ENCODE data around the gene KPNB1.
"Not testable (repeated sequence)": the region's sequence is repeated elsewhere in the genome, so short reads cannot be mapped to it uniquely, and the experiment has no call there.

Gene KPNB1

DNA sequence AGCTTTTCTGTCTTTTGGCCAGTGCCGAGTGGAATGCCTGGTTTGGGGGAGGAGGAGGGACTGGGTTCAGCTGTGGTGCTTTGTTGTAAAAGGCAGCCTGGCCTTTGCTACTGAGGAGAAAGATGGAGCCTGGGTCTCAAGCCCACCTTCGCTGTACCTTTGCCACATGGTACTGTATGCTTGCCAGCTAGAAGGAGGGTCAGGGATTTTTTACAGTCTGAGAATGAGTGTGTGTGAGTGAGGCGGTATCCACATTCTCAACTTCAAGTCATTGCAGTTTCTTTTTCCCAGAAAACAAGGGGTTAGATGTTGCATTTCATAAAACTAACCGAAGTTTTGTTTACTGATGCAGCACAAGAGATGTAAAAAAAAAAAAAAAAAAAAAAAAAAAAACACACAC, 33.0 kb downstream of the KPNB1 start:
- DNase-seq: not testable (repeated sequence)

DNA sequence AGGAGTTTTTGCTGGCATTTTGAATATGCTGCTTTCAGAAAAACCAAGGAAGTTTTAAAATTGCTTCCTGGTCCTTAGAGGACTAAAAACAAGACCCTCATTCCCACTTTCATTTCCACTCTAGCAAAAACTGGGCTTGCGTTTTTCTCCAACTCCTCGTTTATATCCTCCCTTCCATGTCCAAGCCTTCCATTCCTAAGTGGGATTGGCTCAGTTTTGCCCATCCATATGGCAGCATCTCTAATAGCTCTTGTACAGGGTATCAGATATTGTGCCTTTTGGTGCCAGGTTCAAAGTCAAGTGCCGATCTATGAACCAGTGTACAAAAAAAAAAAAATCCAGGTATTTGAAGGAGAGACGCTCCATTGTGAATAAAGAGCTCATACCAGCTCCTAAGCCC, 34.3 kb downstream of the KPNB1 start:
- DNase-seq: no peak

DNA sequence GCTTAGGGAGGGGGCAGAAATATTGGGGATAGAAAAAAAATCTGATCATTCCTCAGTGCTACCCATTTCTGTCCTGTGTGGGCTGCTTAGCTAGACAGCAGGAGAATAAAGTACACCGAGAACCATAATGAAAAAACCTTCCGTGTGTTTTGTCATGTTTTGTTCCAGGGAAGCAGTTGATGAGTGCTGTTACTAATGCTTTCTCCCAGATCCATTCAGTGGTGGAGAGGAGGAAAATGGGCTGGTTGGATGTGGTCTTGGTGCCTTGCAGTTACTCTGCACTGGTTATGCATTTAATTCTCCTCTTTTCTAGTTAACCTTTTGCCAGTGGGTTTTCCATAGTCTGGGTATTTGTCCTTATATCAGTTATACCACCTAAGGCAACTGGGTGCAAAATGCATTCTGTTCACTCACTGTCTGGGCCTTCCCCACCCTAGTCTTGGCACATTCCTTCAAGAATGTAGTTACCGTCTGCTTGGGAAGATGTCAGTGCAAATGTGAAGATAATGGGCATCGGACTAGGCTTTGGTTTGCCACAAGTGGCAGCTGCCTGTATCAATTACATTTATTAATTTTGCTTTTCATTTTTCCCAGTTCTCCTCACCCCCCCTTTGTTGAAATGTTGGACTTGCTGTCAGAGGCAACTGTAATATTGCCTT, 34.9 kb downstream of the KPNB1 start:
- DNase-seq: no peak

DNA sequence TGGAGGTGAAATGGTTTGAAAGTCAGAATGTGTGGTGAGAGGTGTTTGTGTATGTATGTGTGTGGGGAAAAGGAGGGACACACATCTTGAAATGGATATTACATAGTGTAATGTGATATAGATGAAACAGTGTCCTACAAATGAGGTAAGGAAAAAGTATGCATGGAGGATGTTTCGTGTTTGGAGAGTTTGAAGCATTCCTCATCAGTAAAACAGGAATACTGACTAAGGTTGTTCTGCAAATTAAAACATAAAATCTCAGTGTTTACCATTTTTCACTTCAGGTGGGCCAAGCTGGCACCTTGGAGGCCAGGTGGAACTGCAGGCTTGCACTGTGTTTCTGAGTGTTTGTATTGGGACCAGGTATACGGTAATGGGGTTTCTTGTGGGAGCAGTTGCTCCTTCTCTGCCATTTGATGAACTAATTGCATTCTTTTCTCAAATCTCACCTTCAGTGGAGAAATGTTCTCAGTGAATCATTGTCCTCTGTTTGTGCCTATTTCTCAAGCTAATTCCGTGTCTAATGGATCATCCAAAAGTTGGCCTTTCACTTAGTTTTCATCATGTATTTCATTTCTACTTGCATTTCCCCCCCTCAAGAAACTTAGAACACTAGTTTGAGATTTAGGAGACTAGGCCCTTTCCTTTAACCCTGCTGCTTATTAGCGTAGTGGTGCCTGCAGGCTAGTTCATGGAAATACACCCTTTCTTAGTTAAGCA, 36.0 kb downstream of the KPNB1 start:
- DNase-seq: no peak

DNA sequence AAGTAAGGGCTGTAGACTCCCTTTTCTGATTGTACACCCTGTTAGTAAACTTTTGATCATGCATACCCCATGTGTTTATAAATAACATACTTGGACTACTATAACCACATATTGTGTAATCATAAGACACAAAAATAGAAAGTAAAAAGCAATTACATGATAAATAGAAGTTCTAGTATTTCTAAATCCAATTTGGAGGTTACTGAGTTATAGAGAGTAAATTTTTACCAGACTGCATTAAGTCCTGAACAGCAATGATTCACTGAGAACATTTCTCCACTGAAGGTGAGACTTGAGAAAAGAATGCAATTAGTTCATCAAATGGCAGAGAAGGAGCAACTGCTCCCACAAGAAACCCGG, 36.5 kb downstream of the KPNB1 start:
- no peak for DNase-seq

DNA sequence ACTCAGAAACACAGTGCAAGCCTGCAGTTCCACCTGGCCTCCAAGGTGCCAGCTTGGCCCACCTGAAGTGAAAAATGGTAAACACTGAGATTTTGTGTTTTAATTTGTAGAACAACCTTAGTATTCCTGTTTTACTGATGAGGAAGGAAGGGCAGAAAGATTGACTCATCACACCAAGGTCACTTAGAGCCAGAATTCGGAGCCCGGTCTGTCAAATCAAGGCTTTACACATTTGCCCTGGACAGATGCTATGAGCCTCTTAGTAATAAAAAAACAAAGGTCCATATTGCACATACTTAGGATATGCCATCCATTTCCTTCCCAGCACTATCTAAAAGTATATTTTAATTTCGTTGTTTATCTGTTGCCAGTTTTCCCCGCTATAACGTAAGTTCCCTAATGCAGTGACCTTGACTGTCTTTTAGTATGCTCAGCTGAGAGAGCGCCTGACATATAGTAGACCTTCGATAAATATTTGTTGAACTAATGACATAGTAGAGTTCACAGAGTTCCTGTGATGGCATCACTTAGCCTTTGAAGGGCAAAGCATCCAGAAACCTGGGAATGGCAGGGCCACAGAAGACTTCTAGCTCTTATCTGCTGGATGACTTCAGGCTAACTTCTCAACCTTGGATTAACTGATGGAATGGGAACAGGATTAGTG, 37.1 kb downstream of the KPNB1 start:
- no peak for DNase-seq

DNA sequence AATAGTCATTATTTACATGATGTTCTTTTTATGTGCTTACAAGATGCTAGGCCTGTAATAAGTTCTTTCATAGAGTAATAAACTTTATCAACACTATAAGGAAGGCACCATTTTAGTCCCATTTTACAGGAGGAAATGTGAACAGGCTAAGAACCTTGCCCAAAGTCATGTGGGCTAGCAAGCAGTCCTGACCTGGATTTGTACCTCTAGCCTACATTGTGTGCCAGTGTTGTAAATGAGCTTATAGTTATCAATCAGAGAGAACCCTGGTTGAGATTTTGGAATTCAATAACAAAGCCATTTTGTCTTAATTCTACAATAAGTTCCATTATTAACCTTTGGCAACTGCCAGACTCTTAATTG, 37.6 kb downstream of the KPNB1 start:
- no peak for DNase-seq

DNA sequence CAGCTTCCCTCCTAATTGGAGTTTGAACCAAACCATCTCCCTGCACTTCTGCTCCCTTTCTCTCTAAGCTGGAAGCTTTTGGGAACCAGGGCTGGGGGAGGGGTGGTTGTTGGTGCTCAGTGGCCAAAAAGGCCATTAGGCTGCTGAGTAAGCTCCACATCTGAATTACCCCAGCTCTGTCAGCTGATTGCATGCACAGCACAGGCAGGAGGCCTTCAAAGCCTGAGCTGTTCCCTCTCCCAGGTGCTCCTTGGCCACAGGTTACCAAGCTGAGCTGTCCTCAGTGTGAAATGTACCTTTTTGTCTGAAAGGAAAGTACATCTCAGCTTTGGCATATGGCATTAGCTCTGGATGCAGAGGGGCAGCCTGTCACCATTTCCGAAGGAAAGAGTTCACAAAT, 38.0 kb downstream of the KPNB1 start:
- DNase-seq: no peak

DNA sequence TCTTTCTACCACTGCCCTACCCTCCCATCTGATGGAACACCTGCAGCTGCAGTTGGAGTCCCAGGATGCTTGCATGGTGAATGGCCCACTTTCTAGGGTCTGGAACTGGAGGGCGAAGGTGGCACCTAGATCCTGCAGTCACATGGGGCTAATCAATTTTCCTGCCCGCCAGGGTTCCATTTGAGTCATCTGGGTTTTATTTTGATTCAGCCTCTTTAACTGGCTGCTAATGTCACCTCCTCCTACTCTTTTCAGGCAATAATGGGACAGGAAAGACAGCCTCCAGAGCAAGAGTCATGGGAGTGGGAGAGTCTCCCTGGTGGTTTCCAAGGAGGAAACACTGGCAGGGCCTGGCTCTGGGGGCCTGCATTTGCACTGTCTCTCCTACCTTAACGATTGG, 40.4 kb downstream of the KPNB1 start:
- DNase-seq: no peak

DNA sequence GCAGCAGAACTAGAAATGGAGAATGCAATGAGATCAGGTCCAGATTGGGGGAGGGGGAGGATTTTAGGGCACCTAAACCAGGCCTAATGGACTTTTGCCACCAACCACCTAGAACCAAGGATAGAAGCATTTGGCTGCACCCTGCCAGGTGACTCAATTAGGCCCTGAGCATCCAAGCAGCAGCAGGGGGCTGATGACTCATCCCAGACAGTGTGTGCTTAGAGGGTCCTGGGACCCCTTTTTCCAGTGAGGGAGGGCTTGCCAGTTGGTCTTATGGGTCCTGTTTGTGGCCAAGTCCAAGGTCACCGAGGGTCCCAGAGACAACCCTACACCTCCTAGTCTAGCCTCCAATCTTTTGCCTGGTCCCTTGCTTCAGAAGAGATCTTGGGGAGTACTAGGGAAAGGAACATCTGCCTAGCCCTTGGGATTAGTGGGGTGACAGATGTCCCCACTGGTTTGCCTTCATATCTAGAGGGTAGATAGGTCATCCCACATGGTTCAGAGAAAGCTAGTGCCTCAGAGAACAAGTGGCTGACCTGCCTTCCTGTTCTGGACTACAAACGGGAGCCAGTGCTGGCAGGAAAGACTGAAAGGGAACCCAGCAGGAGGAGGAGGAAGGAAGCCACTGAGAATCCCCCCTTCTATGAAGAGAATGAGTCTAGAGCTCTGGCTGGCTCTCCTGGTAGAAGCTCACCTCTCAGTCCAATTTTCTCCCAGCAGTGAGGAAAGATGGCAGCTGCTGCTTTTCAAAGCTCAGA, 42.6 kb downstream of the KPNB1 start:
- DNase-seq: no peak

DNA sequence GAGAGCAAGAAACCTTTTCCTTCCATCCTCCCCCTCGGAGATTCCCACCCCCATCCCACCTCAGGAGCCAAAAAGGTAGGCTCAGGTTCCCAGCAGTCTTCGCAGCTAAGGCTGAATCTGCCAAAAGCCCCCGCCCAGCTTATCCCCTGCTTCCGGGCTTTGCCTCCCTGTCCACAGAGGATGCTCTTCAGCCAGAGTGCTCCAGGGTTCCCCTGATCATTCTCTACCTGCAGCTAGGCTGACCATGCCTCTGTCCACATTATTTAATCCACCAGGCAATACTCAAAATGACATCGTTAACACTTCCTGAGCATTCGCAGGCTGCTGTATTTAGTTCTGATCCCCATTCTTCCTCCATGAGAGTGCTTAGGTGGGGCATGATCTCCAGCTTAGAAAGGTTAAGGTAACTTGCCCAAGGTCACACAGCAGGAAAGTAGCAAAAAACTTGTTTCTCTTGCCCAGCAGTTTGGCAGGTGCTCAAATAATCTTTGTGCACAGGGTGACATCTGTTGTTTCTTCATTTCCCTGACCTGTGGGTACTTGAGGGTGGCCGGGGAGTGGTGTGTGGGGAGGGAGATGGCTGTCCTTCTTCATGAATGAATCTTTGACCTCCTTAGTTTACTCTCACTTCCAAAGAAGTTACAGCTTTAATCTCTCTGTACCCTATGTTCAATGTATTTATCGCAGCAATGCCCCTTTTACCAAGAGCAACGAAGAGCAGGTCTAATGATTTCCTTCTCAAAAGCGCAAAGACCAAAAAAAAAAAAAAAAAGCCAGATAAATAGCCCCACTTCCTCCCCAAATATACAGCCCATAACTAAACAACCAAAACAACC, 43.4 kb downstream of the KPNB1 start:
- no peak for DNase-seq

DNA sequence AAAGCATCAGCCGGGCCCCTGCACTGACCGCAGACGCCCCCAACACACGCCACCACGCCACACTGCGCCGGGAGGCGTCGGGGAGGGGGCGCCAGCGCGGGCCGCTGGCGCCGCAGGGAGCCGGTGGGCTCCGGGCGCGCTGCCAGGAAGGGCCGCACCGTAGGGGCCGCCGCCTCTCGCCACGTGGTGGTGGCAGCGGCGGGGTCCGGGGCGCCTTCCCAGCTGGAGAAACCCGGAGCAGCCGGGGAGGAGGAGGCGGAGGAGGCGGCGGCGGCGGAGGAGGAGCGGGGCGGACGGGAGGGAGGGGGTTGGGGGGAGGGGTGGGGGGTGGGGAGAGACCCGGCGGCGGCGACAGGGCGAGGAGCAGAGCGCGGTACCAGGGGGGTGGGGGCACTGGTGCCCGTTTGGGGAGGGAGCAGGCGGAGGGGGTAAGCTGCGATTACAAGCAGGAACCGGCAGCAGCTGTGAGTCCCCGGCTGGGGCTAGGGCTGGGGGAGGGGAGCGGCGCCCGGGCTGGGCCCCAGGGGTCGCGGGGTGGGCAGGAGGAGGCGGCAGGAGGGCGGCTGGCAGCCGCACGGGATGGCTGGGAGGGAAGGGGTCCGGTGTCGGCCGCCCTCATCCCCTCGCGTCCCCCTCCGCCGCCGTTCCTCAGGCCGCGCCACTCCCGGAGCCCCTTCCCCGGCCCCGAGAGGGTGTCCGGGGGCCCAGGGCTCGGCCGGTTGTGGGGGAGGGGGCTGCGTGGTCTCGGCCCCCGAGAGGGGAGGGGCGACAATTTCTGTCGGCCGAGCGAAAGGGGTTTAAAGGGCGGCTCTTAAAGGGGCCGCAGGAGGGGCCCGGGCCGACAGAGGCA, 44.2 kb downstream of the KPNB1 start, which contains the start of gene TBKBP1:
Gene TBKBP1 (plus strand): TSS at position 431 of the 850 bp plus-strand sequence. CDS start 1,952 bp downstream, outside the sequence.
- no peak for DNase-seq

DNA sequence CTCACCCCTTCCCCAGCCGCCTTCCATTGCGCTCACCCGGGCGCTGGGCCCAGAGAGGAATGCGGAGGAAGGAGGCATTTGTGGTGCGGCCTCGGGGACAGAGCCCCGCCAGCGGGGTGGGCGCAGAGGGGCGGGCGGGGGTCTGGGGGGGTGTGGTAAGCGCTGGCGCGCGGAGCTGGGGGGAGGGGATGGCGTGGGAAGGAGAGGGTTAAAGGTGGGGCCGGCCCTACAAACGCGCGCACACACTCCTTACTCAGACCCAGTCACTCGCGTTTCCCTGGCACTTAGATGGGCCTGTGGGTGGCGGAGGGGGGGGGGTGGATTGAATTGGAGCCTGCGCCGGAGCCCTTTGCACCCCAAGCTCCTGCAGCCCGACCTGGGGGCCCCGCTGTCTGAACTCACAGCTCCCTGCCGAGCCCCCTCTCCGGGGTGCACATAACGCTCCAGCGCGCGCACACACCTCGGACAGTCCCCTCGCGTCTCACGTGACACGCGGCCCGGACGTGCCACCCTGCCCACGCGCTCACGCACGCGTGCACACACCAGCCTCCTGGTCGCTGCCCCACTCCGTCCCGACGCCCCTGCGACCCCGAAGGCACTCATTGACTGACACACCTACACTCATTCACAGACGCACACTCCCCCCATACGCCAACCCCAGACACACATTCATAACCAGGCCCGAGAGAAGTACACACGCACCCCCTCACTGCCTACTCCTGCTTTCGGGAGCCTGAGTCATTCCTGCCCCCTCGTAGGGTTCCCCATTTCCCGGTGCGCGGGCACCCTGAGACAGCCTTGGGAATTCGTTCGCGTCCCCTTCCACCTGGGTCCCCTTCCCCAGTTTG, 45.1 kb downstream of the KPNB1 start:
- DNase-seq: no peak

DNA sequence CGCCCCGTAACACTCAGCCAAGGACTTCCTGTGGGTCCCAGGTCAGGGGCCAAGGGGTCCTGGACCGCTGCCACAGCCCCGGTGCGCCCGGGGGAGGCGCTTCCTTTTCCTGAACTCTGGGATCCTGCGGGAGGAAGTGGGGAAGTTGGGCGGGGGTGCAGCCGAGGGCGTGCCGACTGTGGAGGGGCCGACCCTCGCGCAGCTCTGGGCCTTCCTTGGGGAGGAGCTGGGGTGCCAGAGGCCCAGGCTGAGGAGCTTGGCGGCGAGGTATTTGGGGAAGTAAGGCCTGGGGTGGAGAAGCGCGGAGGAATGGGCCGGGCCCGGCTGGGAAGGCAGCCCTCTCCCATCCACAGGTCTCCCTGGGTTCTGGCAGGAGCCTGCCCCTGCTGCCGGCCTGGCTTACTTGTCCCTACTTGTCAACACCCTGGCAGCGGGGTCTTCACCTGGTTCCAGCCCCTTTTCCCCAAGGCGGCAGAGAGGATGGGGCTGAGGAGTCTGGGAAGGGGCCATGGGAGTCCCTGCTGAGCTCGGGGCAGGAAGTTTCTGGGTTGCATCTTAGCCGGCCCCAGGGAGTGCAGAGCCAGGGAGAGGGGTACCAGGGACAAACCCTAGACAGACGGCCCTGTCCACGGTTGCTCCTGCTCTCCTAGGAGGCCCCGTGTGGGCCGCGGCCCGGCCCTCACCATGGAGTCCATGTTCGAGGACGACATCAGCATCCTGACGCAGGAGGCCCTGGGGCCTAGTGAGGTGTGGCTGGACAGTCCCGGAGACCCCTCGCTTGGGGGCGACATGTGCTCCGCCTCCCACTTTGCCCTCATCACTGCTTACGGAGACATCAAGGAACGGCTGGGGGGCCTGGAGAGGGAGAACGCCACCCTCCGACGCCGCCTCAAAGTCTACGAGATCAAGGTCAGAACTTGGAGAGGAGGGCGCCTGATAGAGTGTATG, 46.0 kb downstream of the KPNB1 start:
- DNase-seq: no peak

DNA sequence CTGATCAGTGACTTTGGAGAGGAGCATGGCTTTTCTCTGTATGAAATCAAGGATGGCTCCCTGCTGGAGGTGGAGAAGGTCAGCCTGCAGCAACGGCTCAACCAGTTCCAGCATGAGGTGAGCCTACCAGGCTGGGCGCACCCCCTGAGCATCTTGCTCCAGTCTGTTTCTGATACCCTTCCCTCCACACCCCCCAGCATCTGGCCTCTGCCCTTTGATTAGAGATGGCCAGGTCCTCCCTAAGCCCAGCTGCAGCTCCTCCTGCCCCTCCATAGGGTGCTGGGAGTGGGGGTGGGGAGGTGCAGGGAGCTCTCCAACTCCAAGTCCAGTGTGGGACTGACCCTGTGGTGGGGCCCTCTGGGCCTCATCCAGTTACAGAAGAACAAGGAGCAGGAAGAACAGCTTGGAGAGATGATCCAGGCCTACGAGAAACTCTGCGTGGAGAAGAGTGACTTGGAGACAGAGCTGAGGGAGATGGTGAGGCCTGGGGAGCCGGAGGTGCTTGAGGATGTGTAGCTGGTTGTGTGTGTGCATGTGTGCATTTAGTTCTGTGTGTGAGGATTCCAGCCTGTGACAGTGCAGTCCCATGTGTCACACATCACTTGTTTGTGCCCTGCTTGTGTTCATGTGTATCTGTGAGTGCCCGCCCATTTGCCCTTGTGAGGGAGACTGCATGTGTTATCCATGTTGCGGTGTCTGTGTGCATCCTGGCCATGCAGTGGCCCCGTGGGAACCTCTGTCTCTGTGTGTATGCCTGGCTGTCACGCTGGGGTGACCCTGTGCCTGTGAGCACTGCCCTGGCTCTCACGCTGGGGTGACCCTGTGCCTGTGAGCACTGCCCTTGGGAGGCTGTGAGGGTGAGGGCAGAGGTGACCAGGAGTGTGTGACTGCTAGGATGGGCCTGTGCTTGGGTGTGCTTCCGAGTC, 47.3 kb downstream of the KPNB1 start:
- DNase-seq: no peak

DNA sequence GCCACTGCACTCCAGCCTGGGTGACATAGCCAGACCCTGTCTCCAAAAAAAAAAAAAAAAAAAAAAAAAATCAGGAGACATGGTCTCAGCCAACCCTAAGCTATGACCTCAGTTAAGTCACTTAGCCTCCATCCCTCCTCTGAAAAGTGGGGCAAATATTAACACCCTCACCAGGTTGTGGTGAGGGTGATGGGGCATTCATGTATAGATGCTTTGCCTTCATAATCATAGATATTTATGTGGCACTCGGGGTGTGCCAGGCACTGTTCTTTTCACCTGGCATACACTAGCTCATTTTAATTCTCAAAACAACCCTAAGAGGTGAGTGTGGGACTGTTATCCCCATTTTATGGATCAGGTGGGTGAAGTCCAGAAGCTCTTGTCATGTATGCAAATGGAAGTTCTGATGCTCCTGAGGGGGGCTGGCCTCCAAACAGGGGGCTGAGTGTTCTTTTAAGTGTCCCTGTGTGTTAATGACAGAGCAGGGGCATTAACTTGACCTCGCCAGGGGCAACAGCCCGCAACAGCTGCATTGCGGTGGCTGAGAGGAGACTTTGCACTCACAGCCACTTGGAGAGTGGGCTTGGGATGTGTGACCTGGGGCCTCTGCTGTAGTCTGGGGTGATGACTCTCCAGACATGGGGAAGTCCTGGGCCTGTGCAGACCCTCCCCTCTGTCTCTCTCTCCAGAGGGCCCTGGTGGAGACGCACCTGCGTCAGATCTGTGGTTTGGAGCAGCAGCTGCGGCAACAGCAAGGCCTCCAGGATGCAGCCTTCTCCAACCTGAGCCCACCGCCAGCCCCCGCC, 48.4 kb downstream of the KPNB1 start:
- DNase-seq: no peak

All from hematopoietic multipotent progenitor cell treated with erythropoietin and hydrocortisone succinate and interleukin-3 and kit ligand, for 8 days (in vitro differentiated cells).